ENCODE data around the gene NFYA. TPM values are rescaled to one million over a fixed set of nuclear protein-coding genes. Genes with fewer than 3 reads are reported as not detected.

Gene NFYA
- polyA plus RNA-seq, 1 donor from 2014 or later = 22.1 TPM

GRCh38 chr6:41054511-41054910 lies 18.3 kb upstream of the NFYA start:
- Histone ChIP-seq H3F3A (ENCODE audit: insufficient read depth, low read length, poor library complexity, severe bottlenecking) (no peaks in the 10 kb centered on the region), H3K79me2 (replicated peaks; ENCODE audit: insufficient read depth, low read length) (no peaks in the 10 kb centered on the region), H3K9me2 (ENCODE audit: insufficient read depth, low read length) (no peaks in the 10 kb centered on the region), H4K20me1 (ENCODE audit: insufficient read depth) (no peaks in the 10 kb centered on the region), H3K9me3 (ENCODE audit: low read length) (no peaks in the 10 kb centered on the region), H2AFZ (ENCODE audit: low read depth, low read length) (no peak overlapping the region), H3K4me3 (ENCODE audit: low read length) (no peak overlapping the region), H3K9ac (ENCODE audit: low read length) (no peak overlapping the region), H3K36me3 (ENCODE audit: insufficient read depth, low read length) (no peaks in the 10 kb centered on the region), H3K27ac (ENCODE audit: low read length) (no peak overlapping the region), H3K4me2 (ENCODE audit: low read length) (no peak overlapping the region), H3K27me3 (ENCODE audit: insufficient read depth, low read depth, low read length) (no peaks in the 10 kb centered on the region)
- TF ChIP-seq RAD21 (conservative IDR thresholded peaks at IDR 0.05) = no peak
- no peak for TF ChIP-seq TAF1 (IDR thresholded peaks at IDR 0.05; ENCODE audit: low read depth)
- no peak for TF ChIP-seq SMC3 (conservative IDR thresholded peaks at IDR 0.05; ENCODE audit: poor library complexity)
- TF ChIP-seq POLR2AphosphoS5 (IDR thresholded peaks at IDR 0.05) = no peak
- TF ChIP-seq, protein P1, sequence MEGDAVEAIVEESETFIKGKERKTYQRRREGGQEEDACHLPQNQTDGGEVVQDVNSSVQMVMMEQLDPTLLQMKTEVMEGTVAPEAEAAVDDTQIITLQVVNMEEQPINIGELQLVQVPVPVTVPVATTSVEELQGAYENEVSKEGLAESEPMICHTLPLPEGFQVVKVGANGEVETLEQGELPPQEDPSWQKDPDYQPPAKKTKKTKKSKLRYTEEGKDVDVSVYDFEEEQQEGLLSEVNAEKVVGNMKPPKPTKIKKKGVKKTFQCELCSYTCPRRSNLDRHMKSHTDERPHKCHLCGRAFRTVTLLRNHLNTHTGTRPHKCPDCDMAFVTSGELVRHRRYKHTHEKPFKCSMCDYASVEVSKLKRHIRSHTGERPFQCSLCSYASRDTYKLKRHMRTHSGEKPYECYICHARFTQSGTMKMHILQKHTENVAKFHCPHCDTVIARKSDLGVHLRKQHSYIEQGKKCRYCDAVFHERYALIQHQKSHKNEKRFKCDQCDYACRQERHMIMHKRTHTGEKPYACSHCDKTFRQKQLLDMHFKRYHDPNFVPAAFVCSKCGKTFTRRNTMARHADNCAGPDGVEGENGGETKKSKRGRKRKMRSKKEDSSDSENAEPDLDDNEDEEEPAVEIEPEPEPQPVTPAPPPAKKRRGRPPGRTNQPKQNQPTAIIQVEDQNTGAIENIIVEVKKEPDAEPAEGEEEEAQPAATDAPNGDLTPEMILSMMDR (IDR thresholded peaks at IDR 0.05; ENCODE audit: poor library complexity, severe bottlenecking) = no peak

GRCh38 chr6:41055149-41055548 lies 17.6 kb upstream of the NFYA start:
- Histone ChIP-seq H3K4me2 (ENCODE audit: low read length) (no peak overlapping the region), H4K20me1 (ENCODE audit: insufficient read depth) (no peaks in the 10 kb centered on the region), H2AFZ (ENCODE audit: low read depth, low read length) (no peak overlapping the region), H3K36me3 (ENCODE audit: insufficient read depth, low read length) (no peaks in the 10 kb centered on the region), H3K27me3 (ENCODE audit: insufficient read depth, low read depth, low read length) (no peaks in the 10 kb centered on the region), H3K9me3 (ENCODE audit: low read length) (no peaks in the 10 kb centered on the region), H3K79me2 (replicated peaks; ENCODE audit: insufficient read depth, low read length) (no peaks in the 10 kb centered on the region), H3K4me3 (ENCODE audit: low read length) (no peak overlapping the region), H3F3A (ENCODE audit: insufficient read depth, low read length, poor library complexity, severe bottlenecking) (no peaks in the 10 kb centered on the region), H3K27ac (ENCODE audit: low read length) (no peak overlapping the region), H3K9ac (ENCODE audit: low read length) (no peak overlapping the region), H3K9me2 (ENCODE audit: insufficient read depth, low read length) (no peaks in the 10 kb centered on the region)
- TF ChIP-seq POLR2AphosphoS5 (IDR thresholded peaks at IDR 0.05) = no peak
- no peak for TF ChIP-seq MXI1 (conservative IDR thresholded peaks at IDR 0.05; ENCODE audit: poor library complexity, severe bottlenecking)
- TF ChIP-seq EZH2 (IDR thresholded peaks at IDR 0.05; ENCODE audit: borderline replicate concordance, insufficient read depth, low read length, poor library complexity, severe bottlenecking) = no peak
- TF ChIP-seq RAD21 (conservative IDR thresholded peaks at IDR 0.05) = no peak
- no peak for TF ChIP-seq SMC3 (conservative IDR thresholded peaks at IDR 0.05; ENCODE audit: poor library complexity)
- no peak for TF ChIP-seq TAF1 (IDR thresholded peaks at IDR 0.05; ENCODE audit: low read depth)
- no peak for TF ChIP-seq REST (IDR thresholded peaks at IDR 0.05; ENCODE audit: borderline replicate concordance)
- TF ChIP-seq, protein P1 (IDR thresholded peaks at IDR 0.05; ENCODE audit: poor library complexity, severe bottlenecking) = no peak
- TF ChIP-seq EP300 (conservative IDR thresholded peaks at IDR 0.05; ENCODE audit: poor library complexity, severe bottlenecking) = no peak

All from neural cell (in vitro differentiated cells).